ENCODE measurements around the gene CDHR2.
"Not testable (repeated sequence)": the region's sequence is repeated elsewhere in the genome, so short reads cannot be mapped to it uniquely, and the experiment has no call there.

CDHR2 gene

DNA sequence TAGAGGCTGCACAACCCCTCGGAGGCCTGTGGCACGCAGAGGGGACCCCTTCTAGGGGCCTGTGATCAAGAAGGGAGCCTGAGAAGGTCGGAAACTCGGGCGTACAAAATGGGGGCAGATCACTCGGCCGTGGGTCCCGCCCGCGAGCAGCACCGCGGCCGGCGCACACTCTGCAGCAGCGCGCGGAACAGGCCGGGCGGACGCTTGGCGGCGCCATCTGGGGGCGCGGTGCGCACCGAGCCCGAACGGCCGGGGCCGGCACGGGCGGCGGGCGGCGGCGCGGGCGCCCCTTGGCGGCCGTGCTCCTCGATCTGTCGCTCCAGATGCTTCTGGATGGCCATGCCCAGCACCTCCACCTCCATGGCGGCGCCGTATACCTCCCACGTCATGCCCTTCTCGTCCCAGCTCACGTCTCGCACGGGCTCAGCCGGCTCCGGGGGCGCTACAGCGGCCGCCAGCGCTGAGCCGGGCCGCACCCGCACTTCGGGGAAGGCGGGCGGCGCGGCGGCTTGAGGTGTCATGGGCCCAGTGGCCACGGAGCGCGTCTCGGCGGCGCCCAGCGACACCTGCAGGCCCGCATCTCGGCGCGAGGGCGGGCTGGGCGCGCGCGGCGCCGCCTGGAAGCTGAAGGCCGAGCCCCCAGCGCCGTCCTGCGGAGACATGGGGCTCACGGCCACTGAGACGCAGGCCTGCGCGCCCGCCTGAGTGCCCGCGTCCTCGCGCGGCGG lies 47.7 kb downstream of the CDHR2 start:
- Histone ChIP-seq H3K36me3 (no peaks in the 10 kb centered on the region), H3K27me3 (peaks cover 85% of the 10 kb centered on the region), H3K4me1 (ENCODE audit: control insufficient read depth in 1 of 2, insufficient read depth in 1 of 2, low read depth in 1 of 2, low read length in 1 of 2) (peaks cover 5 to 6% of the 10 kb centered on the region in 2 experiments), H3K9me3 (no peaks in the 10 kb centered on the region), H3K27ac (no peak overlapping the region), H3K4me3 (ENCODE audit: low read depth in 1 of 2, low read length in 1 of 2) (peak overlapping the region in 1 of 2 experiments; percentile 12)
- TF ChIP-seq, protein P1, sequence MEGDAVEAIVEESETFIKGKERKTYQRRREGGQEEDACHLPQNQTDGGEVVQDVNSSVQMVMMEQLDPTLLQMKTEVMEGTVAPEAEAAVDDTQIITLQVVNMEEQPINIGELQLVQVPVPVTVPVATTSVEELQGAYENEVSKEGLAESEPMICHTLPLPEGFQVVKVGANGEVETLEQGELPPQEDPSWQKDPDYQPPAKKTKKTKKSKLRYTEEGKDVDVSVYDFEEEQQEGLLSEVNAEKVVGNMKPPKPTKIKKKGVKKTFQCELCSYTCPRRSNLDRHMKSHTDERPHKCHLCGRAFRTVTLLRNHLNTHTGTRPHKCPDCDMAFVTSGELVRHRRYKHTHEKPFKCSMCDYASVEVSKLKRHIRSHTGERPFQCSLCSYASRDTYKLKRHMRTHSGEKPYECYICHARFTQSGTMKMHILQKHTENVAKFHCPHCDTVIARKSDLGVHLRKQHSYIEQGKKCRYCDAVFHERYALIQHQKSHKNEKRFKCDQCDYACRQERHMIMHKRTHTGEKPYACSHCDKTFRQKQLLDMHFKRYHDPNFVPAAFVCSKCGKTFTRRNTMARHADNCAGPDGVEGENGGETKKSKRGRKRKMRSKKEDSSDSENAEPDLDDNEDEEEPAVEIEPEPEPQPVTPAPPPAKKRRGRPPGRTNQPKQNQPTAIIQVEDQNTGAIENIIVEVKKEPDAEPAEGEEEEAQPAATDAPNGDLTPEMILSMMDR (IDR thresholded peaks at IDR 0.05), result no peak

DNA sequence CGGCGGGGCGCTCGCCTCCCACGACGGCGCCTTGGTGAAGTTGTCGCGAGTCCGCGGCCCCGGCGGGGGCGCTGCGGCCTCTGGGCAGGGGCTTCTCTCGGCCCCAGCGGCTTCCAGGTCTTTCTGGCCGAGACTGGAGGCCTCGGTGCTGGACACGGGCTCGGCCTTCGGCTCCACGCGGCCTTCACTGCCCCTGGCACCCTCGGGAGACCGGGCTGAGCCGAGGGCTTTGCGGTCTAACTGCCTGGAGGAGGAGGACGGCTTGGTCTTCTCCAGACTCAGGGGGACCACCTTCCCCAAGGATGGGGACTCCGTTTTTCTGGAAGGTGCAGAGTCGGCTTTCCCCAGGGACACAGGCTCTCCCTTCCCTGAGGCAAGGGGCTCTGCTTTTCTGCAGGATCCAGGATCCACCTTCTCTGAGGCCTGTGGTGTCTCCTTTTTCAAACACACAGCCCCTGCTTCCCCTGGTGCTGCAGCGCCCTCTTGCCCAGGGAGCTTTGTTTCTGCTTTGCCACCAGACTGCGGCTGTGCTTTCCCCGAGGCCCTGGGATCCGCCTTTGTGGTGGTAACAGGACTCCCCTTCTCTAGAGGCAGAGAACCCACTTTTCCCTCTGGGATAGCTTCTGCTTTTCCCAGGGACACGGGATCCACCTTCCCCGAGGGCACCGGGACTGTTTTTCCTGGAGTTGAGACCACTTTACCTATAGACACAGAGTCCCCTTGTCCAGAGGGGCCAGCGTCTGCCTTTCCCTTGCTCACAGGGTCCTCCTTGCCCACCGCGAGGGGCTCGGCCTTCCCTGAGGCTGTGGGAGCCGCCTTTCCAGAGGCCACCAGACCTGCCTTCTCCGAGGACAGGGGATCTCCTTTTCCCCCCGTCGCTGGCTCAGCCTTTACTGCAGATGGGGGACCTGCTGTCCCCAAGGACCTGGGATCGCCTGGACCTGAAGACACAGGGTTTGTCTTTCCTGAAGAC lies 48.6 kb downstream of the CDHR2 start:
- Histone ChIP-seq H3K27ac (no peak overlapping the region), H3K9me3 (no peaks in the 10 kb centered on the region), H3K4me1 (ENCODE audit: control insufficient read depth in 1 of 2, insufficient read depth in 1 of 2, low read depth in 1 of 2, low read length in 1 of 2) (peaks cover 5 to 6% of the 10 kb centered on the region in 2 experiments), H3K4me3 (ENCODE audit: low read depth in 1 of 2, low read length in 1 of 2) (no peak overlapping the region), H3K36me3 (no peaks in the 10 kb centered on the region), H3K27me3 (peaks cover 94% of the 10 kb centered on the region)
- TF ChIP-seq, protein P1 (IDR thresholded peaks at IDR 0.05), result no peak

DNA sequence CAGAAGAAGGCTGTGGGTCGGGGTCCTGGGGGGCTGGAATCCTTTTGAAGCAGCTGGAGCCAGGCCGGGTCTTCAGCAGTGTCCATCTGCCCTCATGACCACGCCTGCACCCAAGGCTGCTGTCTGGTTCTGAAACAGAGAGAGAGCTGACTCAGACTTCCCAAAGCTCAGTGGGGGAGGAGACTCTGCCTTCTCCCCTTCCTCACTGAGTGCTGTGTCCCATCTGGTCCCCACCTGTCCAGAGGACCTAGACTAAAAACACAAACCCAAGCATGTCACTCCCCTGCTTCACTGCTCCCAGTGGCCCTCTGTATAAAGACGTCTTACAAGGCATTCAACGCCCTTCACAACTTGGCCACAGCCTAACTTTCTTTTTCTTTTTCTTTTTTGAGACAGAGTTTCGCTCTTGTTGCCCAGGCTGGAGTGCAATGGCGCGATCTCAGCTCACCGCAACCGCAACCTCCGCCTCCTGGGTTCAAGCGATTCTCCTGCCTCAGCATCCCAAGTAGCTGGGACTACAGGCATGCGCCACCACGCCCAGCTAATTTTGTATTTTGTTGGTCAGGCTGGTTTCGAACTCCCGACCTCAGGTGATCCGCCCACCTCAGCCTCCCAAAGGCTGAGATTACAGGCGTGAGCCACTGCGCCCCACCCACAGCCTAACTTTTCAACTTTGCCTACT lies 50.7 kb downstream of the CDHR2 start:
- H3K27me3 ChIP-seq, result peaks cover 94% of the 10 kb centered on the region
- H3K36me3 ChIP-seq; H3K27ac ChIP-seq; H3K4me1 ChIP-seq (ENCODE audit: control insufficient read depth in 1 of 2, insufficient read depth in 1 of 2, low read depth in 1 of 2, low read length in 1 of 2); H3K4me3 ChIP-seq (ENCODE audit: low read depth in 1 of 2, low read length in 1 of 2); H3K9me3 ChIP-seq: not testable (repeated sequence)

DNA sequence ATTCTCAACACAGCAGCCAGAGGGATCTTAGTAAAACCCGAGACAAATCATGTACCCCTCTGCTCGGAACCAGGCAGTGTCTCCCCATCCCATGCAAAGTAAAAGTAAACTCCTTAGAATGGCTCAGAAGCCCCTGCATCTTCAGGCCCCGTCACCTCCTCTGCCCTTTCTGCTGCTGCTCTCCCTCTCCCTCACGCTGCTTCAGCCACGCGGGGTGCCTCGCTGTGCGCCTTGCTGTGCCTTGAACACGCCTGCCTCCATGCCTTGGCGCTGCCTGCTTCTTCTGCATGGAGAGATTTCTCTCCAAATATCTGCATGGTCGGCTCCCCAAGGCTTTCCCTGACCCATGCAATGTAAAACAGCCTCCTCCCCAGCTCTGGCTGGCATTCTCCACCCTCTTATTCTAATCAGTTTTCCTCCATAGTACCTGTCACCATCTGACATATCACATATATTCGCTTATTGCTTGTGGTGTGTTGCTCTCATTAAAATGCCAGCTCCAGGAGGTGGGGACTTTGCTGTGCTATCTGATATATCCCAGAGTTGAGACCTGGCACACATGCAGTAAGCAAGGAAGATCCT lies 52.9 kb downstream of the CDHR2 start:
- H3K4me1 ChIP-seq (ENCODE audit: control insufficient read depth in 1 of 2, insufficient read depth in 1 of 2, low read depth in 1 of 2, low read length in 1 of 2), result peaks cover 0 to 6% of the 10 kb centered on the region in 2 experiments
- TF ChIP-seq, protein P1 (IDR thresholded peaks at IDR 0.05), result no peak
- no peaks in the 10 kb centered on the region for H3K9me3 ChIP-seq
- no peak overlapping the region for H3K4me3 ChIP-seq (ENCODE audit: low read depth in 1 of 2, low read length in 1 of 2)
- no peaks in the 10 kb centered on the region for H3K36me3 ChIP-seq
- H3K27ac ChIP-seq, result no peak overlapping the region
- peaks cover 94% of the 10 kb centered on the region for H3K27me3 ChIP-seq

GRCh38 chr5:176603091-176603490 lies 53.9 kb downstream of the CDHR2 start:
- Histone ChIP-seq H3K36me3 (no peaks in the 10 kb centered on the region), H3K4me3 (ENCODE audit: low read depth in 1 of 2, low read length in 1 of 2) (no peak overlapping the region), H3K4me1 (ENCODE audit: control insufficient read depth in 1 of 2, insufficient read depth in 1 of 2, low read depth in 1 of 2, low read length in 1 of 2) (no peaks in the 10 kb centered on the region), H3K27ac (no peak overlapping the region), H3K27me3 (peaks cover 94% of the 10 kb centered on the region), H3K9me3 (no peaks in the 10 kb centered on the region)
- TF ChIP-seq, protein P1 (IDR thresholded peaks at IDR 0.05), result no peak
